Colonic mucosa (tissue), 4 donors: ENCODE measurements around the gene NOTCH2. TPM values are rescaled to one million over a fixed set of nuclear protein-coding genes. Genes with fewer than 3 reads are reported as not detected.
"Not testable (repeated sequence)": the region's sequence is repeated elsewhere in the genome, so short reads cannot be mapped to it uniquely, and the experiment has no call there.

Experiments used
- DNase-seq: peaks from one replicate; pipeline ENCODE4 v3.0.0-alpha.2; 2020
- H3K27ac ChIP-seq: fragments of 200-600 bp; one replicate; pipeline ENCODE4 v1.8.0; 2021
- H3K27me3 ChIP-seq: fragments of 200-600 bp; one replicate; pipeline ENCODE4 v1.8.0; 2021
- H3K36me3 ChIP-seq: fragments of 200-600 bp; one replicate; pipeline ENCODE4 v1.8.0; 2021
- H3K4me1 ChIP-seq: fragments of 200-600 bp; one replicate; pipeline ENCODE4 v1.8.0; 2021; ENCODE audit warnings: mild to moderate bottlenecking
- H3K4me3 ChIP-seq: fragments of 200-600 bp; one replicate; pipeline ENCODE4 v1.8.0; 2021
- H3K9ac ChIP-seq, 2 donors: one replicate each; pipeline ENCODE4 v1.7.0; 2013; ENCODE audit warnings: control low read depth in 2 of 2, low read depth in 2 of 2, low read length in 2 of 2
- H3K9me3 ChIP-seq: fragments of 200-600 bp; one replicate; pipeline ENCODE4 v1.8.0; 2021
- intact Hi-C: fragments of 100-400 bp; cut with DNase I; formaldehyde crosslinking; loops from one replicate; pipeline ENCODE4 v1.14.1; 2022
- total RNA-seq, 2 donors: library from RNA; stranded (reverse); fragmentation: NEBNext Ultra II Directional in 1 of 2; extraction: Animal tissue kit (Norgen Biotek cat#: 25700) in 1 of 2; gene quantifications; one replicate each; pipeline ENCODE4 v1.2.1, GENCODE V29; 2021
- donor health status: healthy.
- donor health status: DM: no; HTN: no; CAD: no.
- donor health status: DM: no; HTN: no; CAD: no.

Gene NOTCH2
- total RNA-seq, 2 donors from 2014 or later: 53.0 to 69.6 TPM

DNA sequence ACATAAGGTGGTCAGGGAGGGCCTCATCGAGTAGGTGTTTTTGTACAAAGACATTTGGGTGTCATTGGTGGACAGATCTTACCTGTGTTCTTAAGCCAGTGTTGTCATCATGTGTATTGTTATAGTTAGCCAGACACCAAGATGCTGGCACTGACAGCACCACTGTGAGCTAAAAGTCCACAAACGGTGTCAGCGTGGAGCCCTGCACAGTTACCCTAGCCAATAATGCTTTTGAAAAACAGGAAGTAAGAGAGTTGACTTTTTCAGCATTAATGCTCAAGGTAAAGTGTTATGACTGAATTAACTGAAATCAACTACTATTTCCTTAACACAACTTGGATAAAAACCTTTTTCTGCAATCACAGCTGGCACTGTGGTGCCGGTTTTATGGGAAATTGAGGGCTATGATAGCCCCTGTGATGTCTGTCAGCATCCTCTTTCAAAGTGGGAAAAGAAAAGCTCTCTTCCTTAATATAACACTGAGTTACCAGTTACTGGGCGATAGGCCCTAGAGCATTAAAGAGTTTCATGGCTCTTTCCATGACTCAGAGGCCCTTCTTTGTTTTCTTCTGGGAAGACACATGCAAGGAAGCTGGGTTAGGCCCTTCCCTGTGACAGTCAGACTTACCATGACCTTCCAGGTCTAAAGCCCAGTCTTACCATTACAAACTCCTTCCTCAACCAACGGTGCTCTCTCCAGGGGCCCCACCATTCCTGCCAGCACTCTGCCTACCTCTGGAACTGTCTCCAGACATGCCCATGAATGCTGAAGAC is 29.7 kb upstream of the NOTCH2 start:
- H3K4me3 ChIP-seq, H3K27ac ChIP-seq, H3K9me3 ChIP-seq, H3K9ac ChIP-seq, H3K4me1 ChIP-seq, H3K27me3 ChIP-seq, H3K36me3 ChIP-seq, DNase-seq, intact Hi-C loops: not testable (repeated sequence)

DNA sequence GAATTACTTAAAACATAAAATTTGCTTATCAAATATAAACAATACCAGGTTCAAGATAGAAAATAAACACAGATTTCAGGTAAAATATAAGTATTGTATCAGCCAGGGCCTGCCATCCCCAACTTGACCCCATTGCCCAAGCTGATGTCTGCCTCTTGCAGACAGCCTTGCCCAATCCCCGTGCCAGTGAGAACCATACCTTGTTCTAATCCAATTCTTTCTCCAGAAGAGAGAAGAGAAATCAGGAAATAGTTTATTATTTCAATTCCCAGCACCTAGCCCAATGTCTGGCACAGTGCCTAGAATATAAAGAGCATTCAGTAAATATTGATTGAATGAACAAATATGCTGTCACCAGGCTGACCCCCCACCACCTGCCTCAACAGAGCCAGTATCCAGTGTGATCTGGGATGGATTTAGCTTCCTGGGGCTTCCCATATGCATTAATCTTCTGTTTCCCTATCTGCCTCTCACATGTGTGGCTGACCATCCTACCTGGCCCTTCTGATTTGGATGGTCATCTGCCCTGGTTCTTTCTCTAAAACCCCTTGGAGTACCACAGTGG is 27.6 kb upstream of the NOTCH2 start:
- intact Hi-C loops, H3K9me3 ChIP-seq, H3K27me3 ChIP-seq, H3K4me1 ChIP-seq, H3K27ac ChIP-seq, H3K4me3 ChIP-seq, H3K9ac ChIP-seq, DNase-seq, H3K36me3 ChIP-seq: not testable (repeated sequence)

DNA sequence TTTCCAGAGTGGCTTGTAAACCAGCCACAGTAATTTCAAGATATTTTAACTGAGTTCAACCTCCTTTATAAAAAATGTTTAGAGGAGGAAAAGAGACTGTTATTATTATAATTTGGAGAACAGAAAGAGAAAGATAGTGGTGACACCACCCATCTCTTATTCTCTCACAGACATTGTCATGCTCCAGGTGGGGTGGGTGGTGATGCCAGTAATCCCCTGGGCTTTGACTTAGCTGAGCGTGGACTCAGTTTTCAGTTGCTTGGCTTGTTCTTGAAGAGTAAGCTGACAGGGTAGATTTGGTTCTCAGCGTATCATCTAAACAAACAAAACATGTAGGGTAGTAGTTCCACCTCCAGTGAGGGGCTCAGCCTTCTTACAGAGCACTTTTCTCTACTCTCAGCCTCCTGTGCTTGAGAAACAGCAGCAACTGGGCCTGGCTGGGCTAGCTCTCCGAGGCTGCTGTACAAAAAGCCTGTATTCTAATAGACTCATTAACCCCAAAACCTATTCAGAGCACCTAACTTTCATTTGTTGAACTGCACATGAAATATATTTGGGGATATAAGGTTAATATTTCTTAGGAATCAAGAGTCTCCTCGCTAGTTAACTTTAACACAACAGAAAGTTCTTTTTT is 24.2 kb upstream of the NOTCH2 start:
- DNase-seq, H3K9me3 ChIP-seq, H3K4me1 ChIP-seq, H3K36me3 ChIP-seq, H3K27me3 ChIP-seq, H3K4me3 ChIP-seq, H3K9ac ChIP-seq, intact Hi-C loops, H3K27ac ChIP-seq: not testable (repeated sequence)

DNA sequence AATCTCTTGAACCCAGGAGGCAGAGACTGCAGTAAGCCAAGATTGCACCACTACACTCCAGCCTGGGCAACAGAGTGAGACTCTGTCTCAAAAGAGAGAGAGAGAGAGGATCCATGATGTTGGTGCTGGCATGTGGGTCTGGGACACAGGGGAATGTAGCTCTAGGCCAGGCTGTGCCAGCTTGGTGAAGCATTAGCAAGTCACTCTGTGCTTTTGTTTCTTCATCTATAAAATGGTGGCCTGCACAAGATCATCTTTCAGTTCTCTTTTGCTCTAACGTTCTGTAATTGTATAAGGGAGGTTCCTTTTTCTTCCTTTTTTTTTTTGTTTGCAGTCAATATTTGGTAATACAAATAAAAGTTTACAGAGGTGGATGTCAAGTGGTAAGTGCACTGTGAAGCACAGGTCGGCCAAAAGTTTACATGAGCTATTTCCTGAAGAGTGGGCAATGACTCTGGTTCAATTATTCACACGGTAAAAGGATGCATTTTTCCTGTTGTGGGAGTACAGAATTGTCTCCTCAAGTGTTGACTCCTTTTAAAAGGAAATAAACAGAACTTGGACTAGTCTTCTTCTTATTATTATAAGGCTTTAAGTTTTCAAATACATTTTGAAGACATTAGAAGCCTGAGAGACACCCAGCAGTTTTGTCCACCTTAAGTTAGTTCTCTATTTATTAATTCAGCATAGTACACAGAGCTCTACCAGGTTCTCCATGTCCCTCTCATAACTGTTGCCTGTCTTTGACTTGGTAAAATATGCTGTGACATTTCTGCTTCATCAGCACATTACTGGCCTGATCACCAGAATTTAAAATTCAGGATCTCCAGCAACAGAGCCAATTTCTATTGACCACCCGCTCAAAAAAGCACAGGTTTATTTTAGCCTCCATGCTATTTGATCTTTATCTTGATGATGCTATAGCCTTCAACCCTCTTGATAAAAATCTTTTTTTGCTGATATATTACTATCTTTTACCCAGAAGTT is 23.1 kb upstream of the NOTCH2 start:
- H3K4me3 ChIP-seq, H3K4me1 ChIP-seq, H3K27ac ChIP-seq, H3K9ac ChIP-seq, H3K36me3 ChIP-seq, H3K9me3 ChIP-seq, H3K27me3 ChIP-seq, DNase-seq, intact Hi-C loops: not testable (repeated sequence)

DNA sequence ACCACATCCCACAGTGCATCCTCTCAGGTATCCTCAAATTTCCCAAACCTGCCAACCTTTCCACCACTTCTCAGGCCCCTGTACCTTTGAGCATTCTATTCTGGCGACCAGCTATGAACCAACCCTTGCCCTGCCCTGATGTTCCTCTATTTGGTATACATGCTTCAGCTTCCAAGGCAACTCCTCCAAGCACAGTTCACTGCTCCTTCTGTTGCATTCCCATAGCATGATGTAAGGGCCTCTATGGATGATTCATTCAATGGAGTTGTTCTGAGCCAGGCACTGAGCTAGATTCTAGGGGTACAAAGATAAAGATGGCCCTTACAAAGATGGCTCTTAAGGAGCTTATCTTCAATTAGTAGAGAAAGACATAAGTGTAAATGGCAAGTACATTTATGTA is 21.4 kb upstream of the NOTCH2 start:
- H3K4me1 ChIP-seq, H3K4me3 ChIP-seq: not testable (repeated sequence)

DNA sequence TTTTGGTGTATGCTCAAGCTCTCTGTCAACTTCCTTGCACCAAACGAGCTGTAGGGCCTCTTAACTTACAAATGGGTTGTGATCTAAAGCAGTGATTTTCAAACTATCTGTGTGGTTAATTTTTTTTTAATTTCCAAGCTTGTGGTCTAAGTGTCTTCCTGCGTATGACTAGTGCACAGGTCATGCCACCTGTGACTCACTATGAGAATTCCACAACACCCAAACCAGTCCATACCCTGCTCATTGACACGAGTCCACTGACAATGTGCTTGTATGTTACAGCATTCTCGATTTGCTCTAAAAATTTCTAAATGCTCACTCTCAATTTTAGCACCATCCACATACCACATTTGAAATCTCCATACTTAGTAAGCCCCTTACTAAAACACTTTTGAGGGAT is 18.5 kb upstream of the NOTCH2 start:
- H3K4me3 ChIP-seq, H3K9me3 ChIP-seq, DNase-seq, H3K9ac ChIP-seq, H3K27me3 ChIP-seq, H3K36me3 ChIP-seq, H3K4me1 ChIP-seq, H3K27ac ChIP-seq, intact Hi-C loops: not testable (repeated sequence)

More for the DNA sequence above, 21.4 kb upstream of the NOTCH2 start:
- DNase-seq, intact Hi-C loops, H3K27ac ChIP-seq, H3K36me3 ChIP-seq, H3K27me3 ChIP-seq, H3K9ac ChIP-seq, H3K9me3 ChIP-seq: not testable (repeated sequence)

DNA sequence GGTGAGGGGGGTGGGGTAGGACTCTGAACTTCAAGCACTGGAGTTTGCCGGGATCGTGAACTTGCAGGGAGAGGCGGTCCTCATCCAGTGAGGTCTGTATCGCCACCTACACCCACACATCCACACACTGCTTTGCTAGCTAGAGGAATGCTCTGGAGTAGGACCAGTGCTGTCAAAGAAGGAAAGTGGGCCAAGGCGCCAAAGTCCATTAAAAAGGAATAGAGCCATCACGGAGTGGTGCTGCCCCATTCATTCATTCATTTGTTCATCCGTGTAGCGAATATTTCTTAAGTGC is 405 bp upstream of the NOTCH2 start:
- H3K4me1 ChIP-seq, H3K27me3 ChIP-seq, DNase-seq, H3K36me3 ChIP-seq, intact Hi-C loops, H3K9me3 ChIP-seq, H3K9ac ChIP-seq, H3K27ac ChIP-seq, H3K4me3 ChIP-seq: not testable (repeated sequence)

DNA sequence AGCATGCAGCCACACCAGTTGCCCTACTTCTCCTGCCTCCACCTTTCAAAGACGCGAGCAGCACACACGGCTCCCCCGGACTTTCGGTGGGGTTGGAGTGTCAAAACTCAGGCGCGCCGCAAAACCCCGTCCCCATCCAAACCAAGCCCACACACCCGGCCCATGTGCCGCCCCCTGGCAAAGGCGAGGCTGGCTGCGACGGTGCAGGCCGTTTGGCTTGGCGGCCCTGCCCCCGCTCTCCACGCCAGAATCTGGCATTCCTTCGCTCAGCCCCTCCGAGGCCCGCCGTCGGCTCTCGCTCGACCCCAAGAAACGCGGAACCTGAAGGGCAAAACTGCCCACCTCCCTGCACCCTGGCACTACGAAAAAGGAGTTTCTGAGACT is 787 bp downstream of the NOTCH2 start:
- H3K36me3 ChIP-seq, intact Hi-C loops, H3K4me1 ChIP-seq, H3K9me3 ChIP-seq, H3K27me3 ChIP-seq, H3K9ac ChIP-seq: not testable (repeated sequence)
- DNase-seq: peak; percentile 27
- Histone ChIP-seq H3K27ac (peak overlapping the region; percentile 69), H3K4me3 (peak overlapping the region; percentile 59)

DNA sequence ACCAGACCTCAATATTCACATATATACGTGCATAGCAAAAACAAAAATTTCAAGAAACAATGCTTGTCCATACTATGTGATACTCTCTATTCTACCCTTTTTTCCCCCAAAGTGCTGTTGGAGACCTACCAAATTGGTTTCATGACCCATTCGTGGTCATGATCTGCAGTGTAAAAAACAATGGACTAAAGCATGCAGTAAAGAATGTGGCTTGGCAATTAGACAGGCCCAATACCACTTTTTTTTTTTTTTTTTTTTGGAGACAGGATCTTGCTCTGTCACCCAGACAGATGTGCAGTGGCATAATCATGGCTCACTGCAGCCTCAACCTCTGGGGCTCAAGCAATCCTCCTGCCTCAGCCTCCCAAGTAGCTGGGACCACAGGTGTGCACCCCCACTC is 21.3 kb downstream of the NOTCH2 start:
- H3K4me3 ChIP-seq, H3K9ac ChIP-seq, DNase-seq, H3K4me1 ChIP-seq, H3K27ac ChIP-seq, H3K9me3 ChIP-seq, intact Hi-C loops, H3K27me3 ChIP-seq, H3K36me3 ChIP-seq: not testable (repeated sequence)

DNA sequence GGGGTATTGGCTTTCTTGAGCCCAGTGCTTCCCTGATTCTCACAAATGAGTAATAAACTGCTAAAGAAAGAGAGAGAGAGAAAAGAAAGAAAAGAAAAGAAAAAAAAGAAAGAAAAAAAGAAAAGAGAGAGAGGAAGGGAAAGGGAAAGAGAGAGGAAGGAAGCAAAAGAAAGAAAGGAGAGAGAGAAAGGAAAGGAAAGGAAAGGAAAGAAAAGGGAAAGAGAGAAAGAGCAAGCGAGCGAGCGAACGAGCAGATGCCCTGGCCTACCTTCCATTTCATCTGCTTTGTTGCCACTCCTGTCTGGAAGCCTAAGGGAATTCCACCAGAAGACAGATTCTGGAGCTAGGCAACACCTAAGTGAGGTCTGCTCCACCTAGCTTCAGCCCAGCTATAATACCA is 27.7 kb downstream of the NOTCH2 start:
- H3K4me3 ChIP-seq, DNase-seq, H3K36me3 ChIP-seq, H3K27me3 ChIP-seq, H3K4me1 ChIP-seq, intact Hi-C loops, H3K9me3 ChIP-seq, H3K9ac ChIP-seq, H3K27ac ChIP-seq: not testable (repeated sequence)

DNA sequence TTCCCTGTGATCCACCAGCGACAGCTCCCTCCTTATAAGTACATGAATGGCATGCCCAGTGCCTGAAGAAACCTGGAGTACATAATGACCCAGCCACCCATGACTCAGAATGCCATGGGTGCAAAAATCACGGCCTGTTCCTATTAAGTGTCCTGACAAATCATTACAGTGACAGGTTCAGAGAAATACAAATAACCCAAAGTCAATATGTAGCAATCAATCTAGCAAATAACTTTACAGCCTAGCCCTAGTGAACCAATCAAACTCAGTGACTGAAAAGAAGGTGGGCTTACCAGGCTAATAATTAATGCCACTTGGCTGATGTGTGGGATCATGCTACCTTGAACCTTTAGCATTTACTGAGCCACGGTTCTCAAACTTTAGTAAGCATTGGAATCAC is 37.2 kb downstream of the NOTCH2 start:
- H3K27ac ChIP-seq, H3K4me1 ChIP-seq, H3K36me3 ChIP-seq, H3K4me3 ChIP-seq, intact Hi-C loops, DNase-seq, H3K9ac ChIP-seq, H3K9me3 ChIP-seq, H3K27me3 ChIP-seq: not testable (repeated sequence)

DNA sequence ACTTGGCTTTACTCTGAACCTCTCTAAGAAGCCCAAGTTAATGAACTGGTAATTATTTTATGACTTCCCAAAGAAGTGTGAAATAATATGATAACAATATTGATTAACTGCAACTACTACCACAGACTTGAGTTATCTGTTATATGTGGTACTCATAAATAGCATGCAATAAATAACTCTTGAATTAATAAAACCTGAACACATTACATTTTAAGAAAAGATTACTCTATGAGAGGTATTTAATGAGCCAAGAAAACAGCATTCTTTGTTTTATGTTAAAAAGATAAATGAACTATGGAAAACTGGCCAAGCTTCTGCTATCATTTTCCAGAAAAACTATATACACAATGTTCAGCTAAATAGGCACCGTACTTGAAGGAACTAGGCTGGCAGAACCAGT is 45.7 kb downstream of the NOTCH2 start:
- H3K4me1 ChIP-seq, H3K9me3 ChIP-seq, H3K27me3 ChIP-seq, H3K9ac ChIP-seq, H3K27ac ChIP-seq, H3K36me3 ChIP-seq, DNase-seq, H3K4me3 ChIP-seq, intact Hi-C loops: not testable (repeated sequence)

DNA sequence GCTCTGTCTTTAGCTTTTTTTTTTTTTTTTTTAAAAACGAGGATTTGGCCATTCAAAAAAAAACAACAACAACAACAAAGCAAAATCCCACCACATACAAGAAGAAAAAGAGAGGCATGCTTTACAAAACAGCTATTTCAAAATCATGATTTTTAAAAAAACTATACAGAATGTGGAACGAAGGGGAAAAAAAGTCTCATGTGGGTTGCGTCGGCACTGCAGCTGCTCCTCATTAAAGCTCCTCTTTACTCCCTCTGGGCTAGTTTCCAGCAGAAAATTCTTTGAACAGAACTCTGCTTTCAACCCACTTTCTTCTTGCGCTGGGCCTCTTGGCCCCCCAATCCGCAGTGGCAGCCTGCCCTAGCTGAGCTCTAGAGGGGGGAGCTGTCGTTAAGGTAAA is 54.5 kb downstream of the NOTCH2 start:
- H3K36me3 ChIP-seq, DNase-seq, H3K4me1 ChIP-seq, H3K9me3 ChIP-seq, H3K9ac ChIP-seq, H3K27me3 ChIP-seq, H3K4me3 ChIP-seq, intact Hi-C loops, H3K27ac ChIP-seq: not testable (repeated sequence)
